ENCODE results near the gene FBXO46. TPM values are rescaled to one million over a fixed set of nuclear protein-coding genes. Genes with fewer than 3 reads are reported as not detected.

Gene FBXO46
- total and polyA plus RNA-seq, 10 of the 15 experiments (the other 5 are each of a cell fraction or from before 2014, with no cell fraction given) = 2.5 to 61.5 (median 13.7) TPM

DNA sequence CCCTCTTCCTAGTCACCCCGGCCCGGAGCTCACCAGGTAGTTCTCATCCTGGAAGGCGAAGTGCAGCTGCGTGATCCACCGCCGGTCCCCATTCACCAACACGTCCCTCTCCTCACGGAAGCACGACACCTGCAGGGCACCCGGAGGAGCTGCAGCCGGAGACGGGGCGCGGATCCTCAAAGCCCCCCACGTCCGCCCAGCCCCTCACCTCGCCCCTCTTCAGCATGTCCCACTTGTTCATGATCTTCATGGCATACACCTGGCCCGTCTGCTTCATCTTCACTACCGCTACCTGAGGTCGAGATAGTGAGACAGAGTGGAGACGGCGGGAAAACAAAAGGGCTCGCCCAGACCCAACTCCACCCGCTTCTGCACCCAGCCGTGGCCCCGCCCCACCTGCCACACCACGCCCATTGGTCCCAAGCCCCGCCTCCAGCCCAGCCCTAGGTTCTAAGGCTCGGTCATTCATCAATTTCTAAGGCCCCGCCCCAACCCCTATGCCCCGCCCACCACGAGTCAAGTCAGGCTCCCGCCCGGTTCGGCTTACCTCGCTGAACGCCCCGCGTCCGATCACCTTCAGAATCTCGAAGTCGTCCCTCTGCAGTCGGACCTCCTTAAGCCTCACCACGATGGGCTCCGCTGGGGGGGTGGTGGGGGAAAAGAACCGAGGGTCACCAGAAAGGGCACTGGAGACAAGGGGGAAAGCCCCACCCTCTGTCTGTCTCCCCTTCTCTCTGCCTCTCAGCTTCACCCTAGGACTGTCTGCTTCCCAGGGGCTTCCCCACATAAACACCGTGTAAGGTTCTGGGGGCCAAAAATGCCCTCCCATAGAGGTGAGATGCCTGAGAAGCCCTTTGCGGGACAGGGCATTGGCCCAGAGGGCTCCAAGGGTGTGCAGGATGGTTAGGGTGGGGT, 48.8 kb upstream of the FBXO46 start (continued):
- TF ChIP-seq, protein P1, sequence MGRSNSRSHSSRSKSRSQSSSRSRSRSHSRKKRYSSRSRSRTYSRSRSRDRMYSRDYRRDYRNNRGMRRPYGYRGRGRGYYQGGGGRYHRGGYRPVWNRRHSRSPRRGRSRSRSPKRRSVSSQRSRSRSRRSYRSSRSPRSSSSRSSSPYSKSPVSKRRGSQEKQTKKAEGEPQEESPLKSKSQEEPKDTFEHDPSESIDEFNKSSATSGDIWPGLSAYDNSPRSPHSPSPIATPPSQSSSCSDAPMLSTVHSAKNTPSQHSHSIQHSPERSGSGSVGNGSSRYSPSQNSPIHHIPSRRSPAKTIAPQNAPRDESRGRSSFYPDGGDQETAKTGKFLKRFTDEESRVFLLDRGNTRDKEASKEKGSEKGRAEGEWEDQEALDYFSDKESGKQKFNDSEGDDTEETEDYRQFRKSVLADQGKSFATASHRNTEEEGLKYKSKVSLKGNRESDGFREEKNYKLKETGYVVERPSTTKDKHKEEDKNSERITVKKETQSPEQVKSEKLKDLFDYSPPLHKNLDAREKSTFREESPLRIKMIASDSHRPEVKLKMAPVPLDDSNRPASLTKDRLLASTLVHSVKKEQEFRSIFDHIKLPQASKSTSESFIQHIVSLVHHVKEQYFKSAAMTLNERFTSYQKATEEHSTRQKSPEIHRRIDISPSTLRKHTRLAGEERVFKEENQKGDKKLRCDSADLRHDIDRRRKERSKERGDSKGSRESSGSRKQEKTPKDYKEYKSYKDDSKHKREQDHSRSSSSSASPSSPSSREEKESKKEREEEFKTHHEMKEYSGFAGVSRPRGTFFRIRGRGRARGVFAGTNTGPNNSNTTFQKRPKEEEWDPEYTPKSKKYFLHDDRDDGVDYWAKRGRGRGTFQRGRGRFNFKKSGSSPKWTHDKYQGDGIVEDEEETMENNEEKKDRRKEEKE (IDR thresholded peaks at IDR 0.05) = no peak
- no peak for TF ChIP-seq NR2C2 (IDR thresholded peaks at IDR 0.05; ENCODE audit: borderline replicate concordance, control insufficient read depth, insufficient read length, low read depth)
- no peak for TF ChIP-seq EP300 (IDR thresholded peaks at IDR 0.05; ENCODE audit: borderline replicate concordance in 1 of 2, control insufficient read depth in 1 of 2, low read depth in 2 of 2, low read length in 2 of 2)
- TF ChIP-seq PAX5 (IDR thresholded peaks at IDR 0.05; ENCODE audit: borderline replicate concordance, low read depth, low read length) = no peak
- TF ChIP-seq NFYB (IDR thresholded peaks at IDR 0.05; ENCODE audit: insufficient read depth, low read depth, low read length) = no peak
- no peak for TF ChIP-seq TBL1XR1 (IDR thresholded peaks at IDR 0.05; ENCODE audit: low read depth, low read length)
- TF ChIP-seq SMAD1 (IDR thresholded peaks at IDR 0.05; ENCODE audit: low read depth, partially characterized antibody) = no peak
- peak; percentile 58; the same call in 1 of the 2 replicates for TF ChIP-seq LARP7 (IDR thresholded peaks at IDR 0.05)
- no peak for TF ChIP-seq ZBED1 (IDR thresholded peaks at IDR 0.05; ENCODE audit: borderline replicate concordance)
- no peak for TF ChIP-seq STAT3 (IDR thresholded peaks at IDR 0.05; ENCODE audit: low read depth, low read length)
- TF ChIP-seq BCL11A (IDR thresholded peaks at IDR 0.05; ENCODE audit: low read depth, low read length) = no peak
- TF ChIP-seq FOS (IDR thresholded peaks at IDR 0.05; ENCODE audit: borderline replicate concordance, extremely low read depth, insufficient read length) = no peak
- TF ChIP-seq EED (IDR thresholded peaks at IDR 0.05; ENCODE audit: low read depth) = no peak
- TF ChIP-seq, protein P2, sequence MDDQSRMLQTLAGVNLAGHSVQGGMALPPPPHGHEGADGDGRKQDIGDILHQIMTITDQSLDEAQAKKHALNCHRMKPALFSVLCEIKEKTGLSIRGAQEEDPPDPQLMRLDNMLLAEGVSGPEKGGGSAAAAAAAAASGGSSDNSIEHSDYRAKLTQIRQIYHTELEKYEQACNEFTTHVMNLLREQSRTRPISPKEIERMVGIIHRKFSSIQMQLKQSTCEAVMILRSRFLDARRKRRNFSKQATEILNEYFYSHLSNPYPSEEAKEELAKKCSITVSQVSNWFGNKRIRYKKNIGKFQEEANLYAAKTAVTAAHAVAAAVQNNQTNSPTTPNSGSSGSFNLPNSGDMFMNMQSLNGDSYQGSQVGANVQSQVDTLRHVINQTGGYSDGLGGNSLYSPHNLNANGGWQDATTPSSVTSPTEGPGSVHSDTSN (IDR thresholded peaks at IDR 0.05; ENCODE audit: insufficient replicate concordance, low read depth, low read length) = peak; percentile 74
- peak; percentile 48; the same call in 1 of the 2 replicates for TF ChIP-seq IKZF1 (conservative IDR thresholded peaks at IDR 0.05)
- TF ChIP-seq ZNF274 (IDR thresholded peaks at IDR 0.05; ENCODE audit: insufficient read depth, insufficient read length) = no peak
- TF ChIP-seq HDAC6 (IDR thresholded peaks at IDR 0.05; ENCODE audit: unreplicated experiment) = no peak
- no peak for TF ChIP-seq SRF (IDR thresholded peaks at IDR 0.05; ENCODE audit: low read depth in 2 of 2, low read length in 2 of 2)
- peak; percentile 52; the same call in 1 of the 2 replicates for TF ChIP-seq SMARCA5 (IDR thresholded peaks at IDR 0.05)
- no peak for TF ChIP-seq SIN3A (IDR thresholded peaks at IDR 0.05; ENCODE audit: low read depth, low read length)
- TF ChIP-seq, protein P3, sequence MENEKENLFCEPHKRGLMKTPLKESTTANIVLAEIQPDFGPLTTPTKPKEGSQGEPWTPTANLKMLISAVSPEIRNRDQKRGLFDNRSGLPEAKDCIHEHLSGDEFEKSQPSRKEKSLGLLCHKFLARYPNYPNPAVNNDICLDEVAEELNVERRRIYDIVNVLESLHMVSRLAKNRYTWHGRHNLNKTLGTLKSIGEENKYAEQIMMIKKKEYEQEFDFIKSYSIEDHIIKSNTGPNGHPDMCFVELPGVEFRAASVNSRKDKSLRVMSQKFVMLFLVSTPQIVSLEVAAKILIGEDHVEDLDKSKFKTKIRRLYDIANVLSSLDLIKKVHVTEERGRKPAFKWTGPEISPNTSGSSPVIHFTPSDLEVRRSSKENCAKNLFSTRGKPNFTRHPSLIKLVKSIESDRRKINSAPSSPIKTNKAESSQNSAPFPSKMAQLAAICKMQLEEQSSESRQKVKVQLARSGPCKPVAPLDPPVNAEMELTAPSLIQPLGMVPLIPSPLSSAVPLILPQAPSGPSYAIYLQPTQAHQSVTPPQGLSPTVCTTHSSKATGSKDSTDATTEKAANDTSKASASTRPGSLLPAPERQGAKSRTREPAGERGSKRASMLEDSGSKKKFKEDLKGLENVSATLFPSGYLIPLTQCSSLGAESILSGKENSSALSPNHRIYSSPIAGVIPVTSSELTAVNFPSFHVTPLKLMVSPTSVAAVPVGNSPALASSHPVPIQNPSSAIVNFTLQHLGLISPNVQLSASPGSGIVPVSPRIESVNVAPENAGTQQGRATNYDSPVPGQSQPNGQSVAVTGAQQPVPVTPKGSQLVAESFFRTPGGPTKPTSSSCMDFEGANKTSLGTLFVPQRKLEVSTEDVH (IDR thresholded peaks at IDR 0.05; ENCODE audit: low read depth, partially characterized antibody) = peak; percentile 85
- no peak for TF ChIP-seq FOXM1 (IDR thresholded peaks at IDR 0.05; ENCODE audit: low read depth, low read length)
- no peak for TF ChIP-seq CEBPB (IDR thresholded peaks at IDR 0.05; ENCODE audit: borderline replicate concordance in 1 of 2, low read depth in 2 of 2, low read length in 2 of 2)
- TF ChIP-seq IRF4 (IDR thresholded peaks at IDR 0.05; ENCODE audit: low read depth, low read length) = no peak
